K562 (cell line): ENCODE data around the gene SAMD8. TPM values are rescaled to one million over a fixed set of nuclear protein-coding genes. Genes with fewer than 3 reads are reported as not detected.
A peak's percentile ranks its signal among the peaks of the same experiment; 100 is the strongest.

ENCODE experiments used
- ELF4 ChIP-seq: fragments of 450-650 bp; formaldehyde crosslinking; IDR thresholded peaks from 2 replicates; pipeline ENCODE4 v1.4.0; 2022; ENCODE audit warnings: missing genetic modification characterization
- HDAC8 ChIP-seq: fragments of 450-650 bp; IDR thresholded peaks from 2 replicates; pipeline ENCODE4 v1.6.1; 2016; ENCODE audit warnings: mild to moderate bottlenecking, missing genetic modification characterization, moderate library complexity, missing compliant biosample characterization
- MEF2D ChIP-seq: conservative IDR thresholded peaks from 2 replicates; pipeline ENCODE4 v1.6.1; 2016; ENCODE audit warnings: low read depth, missing genetic modification characterization, missing compliant biosample characterization
- SMARCA4 ChIP-seq: fragments of 450-650 bp; IDR thresholded peaks from 2 replicates; pipeline ENCODE4 v1.6.1; 2016
- TBP ChIP-seq: optimal IDR thresholded peaks from 2 replicates; pipeline ENCODE3; 2011; ENCODE audit warnings: low read depth, low read length, improper control_type of control experiment
- ZBTB11 ChIP-seq, 3 experiments: fragments of 200-800 bp in 1 of 3; fragments of 250-450 bp in 1 of 3; fragments of 450-650 bp in 1 of 3; sonication (Bioruptor Pico) in 1 of 3; sonication (Bioruptor generic) in 1 of 3; formaldehyde crosslinking in 1 of 3; IDR thresholded peaks; 2 replicates each; pipeline versions ENCODE4 v1.6.1 to v1.8.0; 2016 to 2022; ENCODE audit warnings: mild to moderate bottlenecking in 2 of 3, missing genetic modification characterization in 2 of 3, missing compliant biosample characterization in 1 of 3, moderate library complexity in 1 of 3
- ZNF583 ChIP-seq: fragments of 250-450 bp; sonication (Bioruptor Pico); IDR thresholded peaks from 2 replicates; pipeline ENCODE4 v1.4.0; 2020
- ZNF584 ChIP-seq: fragments of 200-800 bp; sonication (Bioruptor generic); IDR thresholded peaks from 2 replicates; pipeline ENCODE4 v1.6.1; 2016; ENCODE audit warnings: low read depth, mild to moderate bottlenecking, missing genetic modification characterization, missing compliant biosample characterization
- polyA plus RNA-seq, 8 experiments: library from polyadenylated mRNA; depleted of rRNA in 4 of 8; stranded (reverse) in 5 of 8; unstranded in 3 of 8; fragments of >200 nt; fragmentation: Nextera tagmentation in 2 of 8; fragmentation: Illumina TruSeq in 1 of 8; extraction: Ambion mirVana in 2 of 8; extraction: Trizol in 1 of 8; gene quantifications; 2 replicates each; pipeline versions ENCODE4 v1.2.1 to v1.2.3, GENCODE V29; 2011 to 2014; ENCODE audit warnings: inconsistent platforms in 1 of 8, missing spikeins in 1 of 8
- total RNA-seq, 7 experiments: library from RNA; depleted of rRNA in 6 of 7; stranded (reverse); fragments of >200 nt in 6 of 7; fragmentation: Illumina TruSeq in 2 of 7; extraction: Trizol in 2 of 7; gene quantifications; 2 replicates each; pipeline versions ENCODE4 v1.2.1 to v1.2.3, GENCODE V29; 2011 to 2021; ENCODE audit warnings: low replicate concordance in 1 of 7

The SAMD8 gene
- total and polyA plus RNA-seq, 9 of the 15 experiments (the other 6 are each of a cell fraction or from before 2014, with no cell fraction given) = 2.7 to 16.1 (median 6.2) TPM

- TF ChIP-seq MEF2D (peak; percentile 93), SMARCA4 (peak; percentile 16), ZNF584 (CRISPR knock-in tag) (peak; percentile 76), TBP (peak; percentile 22), ZBTB11 (CRISPR knock-in tag; IDR thresholded peaks at IDR 0.05) (0 out of 6 replicates have a peak, but pooled peaks of 1 of the 3 experiments have one; percentile 5), ELF4 (CRISPR knock-in tag) (no peak), HDAC8 (no peak), ZNF583 (CRISPR knock-in tag) (0 out of 2 replicates have a peak, but pooled peaks have one; percentile 15)
Observed at GRCh38 chr10:75110006-75110632, 1.3 kb upstream of the SAMD8 start (continued).
